ENCODE measurements around the gene ZNF518B.

DNA sequence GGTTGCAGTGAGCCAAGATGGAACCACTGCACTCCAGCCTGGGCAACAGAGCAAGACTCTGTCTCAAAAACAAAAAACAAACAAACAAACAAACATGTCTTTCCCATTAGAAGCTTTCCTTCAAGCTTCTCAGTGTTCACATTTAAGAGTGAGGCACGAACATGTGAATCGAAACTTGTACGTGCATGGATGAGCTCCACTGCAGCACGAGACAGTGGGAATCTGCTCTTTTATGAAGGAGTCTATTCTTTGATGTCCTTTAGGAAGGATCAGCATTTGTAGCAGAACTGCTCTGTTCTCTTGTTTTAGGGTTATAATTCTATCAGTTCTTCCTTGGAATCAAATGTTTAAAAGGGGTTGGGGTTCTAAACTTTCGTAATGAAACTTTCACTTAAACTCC, 23.4 kb upstream of the ZNF518B start:
- no peak for TF ChIP-seq SP1 (CRISPR knock-in tag; IDR thresholded peaks at IDR 0.05)
- no peak for TF ChIP-seq EP300 (IDR thresholded peaks at IDR 0.05; ENCODE audit: low read length)
- no peak for TF ChIP-seq POLR2A (conservative IDR thresholded peaks at IDR 0.05)
- TF ChIP-seq NR3C1 (CRISPR knock-in tag; IDR thresholded peaks at IDR 0.05), result no peak
- no peak for TF ChIP-seq CTCF (IDR thresholded peaks at IDR 0.05 in 2 of 3, conservative IDR thresholded peaks at IDR 0.05 in 1 of 3; ENCODE audit: insufficient read depth in 2 of 3, low read depth in 1 of 3, low read length in 3 of 3)

Measured in K562 (cell line).